ENCODE results near the gene FOXC1.

The FOXC1 gene

DNA sequence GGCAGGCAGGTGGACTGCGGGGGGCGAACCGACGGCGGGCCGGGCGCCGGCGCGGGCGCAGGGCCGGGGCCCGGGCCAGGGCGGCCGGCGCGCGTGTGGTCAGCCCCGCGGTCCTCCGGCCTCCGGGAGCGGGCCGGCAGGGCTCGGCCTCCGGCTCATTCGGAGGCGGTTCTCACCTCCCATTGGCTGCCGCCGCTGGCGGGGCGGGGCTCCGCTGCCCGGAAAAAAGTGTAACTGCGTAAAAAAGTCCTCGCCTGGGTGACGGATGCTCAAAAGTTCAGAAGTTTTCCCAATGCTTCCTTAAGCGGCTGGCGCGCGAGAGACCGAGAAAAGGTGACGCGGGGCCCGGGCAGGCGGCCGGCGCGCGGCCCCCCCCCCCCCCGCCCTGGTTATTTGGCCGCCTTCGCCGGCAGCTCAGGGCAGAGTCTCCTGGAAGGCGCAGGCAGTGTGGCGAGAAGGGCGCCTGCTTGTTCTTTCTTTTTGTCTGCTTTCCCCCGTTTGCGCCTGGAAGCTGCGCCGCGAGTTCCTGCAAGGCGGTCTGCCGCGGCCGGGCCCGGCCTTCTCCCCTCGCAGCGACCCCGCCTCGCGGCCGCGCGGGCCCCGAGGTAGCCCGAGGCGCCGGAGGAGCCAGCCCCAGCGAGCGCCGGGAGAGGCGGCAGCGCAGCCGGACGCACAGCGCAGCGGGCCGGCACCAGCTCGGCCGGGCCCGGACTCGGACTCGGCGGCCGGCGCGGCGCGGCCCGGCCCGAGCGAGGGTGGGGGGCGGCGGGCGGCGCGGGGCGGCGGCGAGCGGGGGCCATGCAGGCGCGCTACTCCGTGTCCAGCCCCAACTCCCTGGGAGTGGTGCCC is at the start of gene FOXC1:
Gene FOXC1 (plus strand): TSS at position 268 of the 849 bp plus-strand sequence. CDS start 531 bp downstream, at position 799.
- DNase-seq: peak; percentile 92

DNA sequence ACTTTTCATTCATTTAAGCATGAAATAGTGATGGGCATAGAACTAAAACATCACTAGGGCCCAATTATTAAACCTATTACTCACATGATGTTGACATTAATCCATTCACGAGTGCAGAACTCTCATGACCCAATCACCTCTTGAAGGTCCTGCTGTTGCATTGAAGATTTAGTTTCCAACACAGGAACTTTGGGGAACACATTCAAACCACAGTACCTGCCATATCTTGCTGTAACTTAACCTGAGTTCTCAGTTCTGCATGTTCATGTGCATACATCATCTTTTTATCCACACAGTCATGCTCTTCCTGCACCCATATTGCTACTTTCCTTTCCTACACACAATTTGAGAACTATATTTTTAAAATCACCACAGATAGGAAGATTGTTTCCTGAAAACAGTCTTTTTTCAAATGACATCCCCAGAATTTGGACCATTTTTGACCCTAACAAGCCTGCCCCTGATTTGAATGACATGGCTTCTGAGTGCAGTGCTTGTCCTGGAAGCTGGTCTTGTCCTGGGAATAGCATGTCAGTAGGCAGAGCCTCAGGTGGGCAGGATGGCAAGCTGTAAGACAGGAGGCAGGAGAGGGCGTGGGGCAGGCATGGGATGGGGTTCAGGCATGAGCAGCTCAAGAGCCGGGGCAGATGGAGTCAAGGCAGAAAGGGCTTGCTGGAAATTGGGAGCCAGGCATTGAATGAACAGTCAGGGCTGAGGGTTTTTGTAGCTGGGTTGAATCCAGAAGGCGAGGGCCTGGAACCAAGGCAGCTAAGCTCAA is 49.2 kb upstream of the FOXC1 start:
- no peak for DNase-seq

- no peak for DNase-seq
Observed at GRCh38 chr6:1561355-1561754, 48.4 kb upstream of the FOXC1 start.

DNA sequence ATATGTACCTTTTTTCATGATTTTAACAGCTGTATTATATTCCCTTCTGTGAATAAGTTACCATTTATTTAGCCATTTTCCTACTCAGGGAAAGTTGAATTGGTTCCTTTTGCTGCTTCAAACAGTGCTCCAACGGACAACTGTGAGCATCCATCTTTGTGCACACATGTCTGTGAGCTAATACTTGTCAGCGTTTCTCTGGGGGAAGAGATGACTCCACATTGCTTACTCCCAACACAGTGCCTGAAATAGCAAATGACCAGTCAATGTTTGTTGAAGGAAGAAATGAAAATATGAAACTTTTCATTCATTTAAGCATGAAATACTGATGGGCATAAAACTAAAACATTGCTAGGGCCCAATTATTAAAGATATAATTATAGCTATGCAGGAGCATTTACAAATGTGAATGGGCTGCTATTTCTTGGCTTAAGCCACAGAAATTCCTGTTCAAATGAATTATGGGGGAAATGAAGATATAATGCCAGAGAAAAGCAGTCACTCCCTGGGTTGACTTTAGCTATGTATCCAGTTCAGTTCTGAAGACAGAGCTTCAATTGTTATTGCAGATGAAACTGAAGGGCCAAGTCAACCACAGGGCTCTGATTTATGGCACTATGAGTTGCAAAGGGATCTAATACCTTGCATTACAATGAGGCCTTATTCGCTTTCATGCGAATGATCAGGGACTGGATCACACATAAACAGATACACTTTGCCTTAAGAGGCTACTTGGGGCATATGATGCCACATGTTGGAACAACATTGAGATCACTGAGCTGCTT is 47.4 kb upstream of the FOXC1 start:
- no peak for DNase-seq

DNA sequence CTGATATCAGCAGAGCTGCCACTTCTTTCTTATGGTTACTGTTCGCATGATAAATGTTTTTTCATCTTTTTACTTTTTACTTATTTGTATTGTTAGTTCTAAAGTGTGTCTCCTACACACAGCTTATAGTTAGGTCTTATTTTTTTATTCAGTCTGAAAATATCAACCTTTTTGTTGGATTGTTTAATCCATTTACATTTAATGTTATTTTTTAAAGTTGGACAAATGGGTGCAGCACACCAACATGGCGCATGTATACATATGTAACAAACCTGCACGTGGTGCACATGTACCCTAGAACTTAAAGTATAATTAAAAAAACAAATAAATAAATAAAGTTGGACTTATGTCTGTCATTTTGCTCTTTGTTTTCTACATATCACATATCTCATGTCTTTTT is 40.3 kb upstream of the FOXC1 start:
- DNase-seq: no peak

DNA sequence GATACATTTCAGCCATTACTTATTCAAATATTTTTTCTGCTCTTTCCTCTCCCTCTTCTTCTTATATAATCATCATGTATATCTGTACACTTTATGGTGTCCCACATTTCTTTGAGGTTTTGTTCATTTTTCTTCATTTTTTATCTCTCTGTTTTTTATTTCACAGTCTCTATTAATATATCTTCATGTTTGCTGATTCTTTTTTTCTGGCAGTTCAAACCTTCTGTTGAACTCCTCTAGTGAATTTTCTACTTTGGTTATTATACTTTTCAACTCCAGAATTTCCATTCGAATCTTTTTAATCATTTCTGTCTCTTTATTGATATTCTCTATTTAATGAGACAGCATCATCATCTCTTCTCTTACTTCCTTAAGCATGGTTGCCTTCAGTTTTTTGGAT is 38.9 kb upstream of the FOXC1 start:
- DNase-seq: no peak

GRCh38 chr6:1572892-1573291 is 36.8 kb upstream of the FOXC1 start:
- no peak for DNase-seq

DNA sequence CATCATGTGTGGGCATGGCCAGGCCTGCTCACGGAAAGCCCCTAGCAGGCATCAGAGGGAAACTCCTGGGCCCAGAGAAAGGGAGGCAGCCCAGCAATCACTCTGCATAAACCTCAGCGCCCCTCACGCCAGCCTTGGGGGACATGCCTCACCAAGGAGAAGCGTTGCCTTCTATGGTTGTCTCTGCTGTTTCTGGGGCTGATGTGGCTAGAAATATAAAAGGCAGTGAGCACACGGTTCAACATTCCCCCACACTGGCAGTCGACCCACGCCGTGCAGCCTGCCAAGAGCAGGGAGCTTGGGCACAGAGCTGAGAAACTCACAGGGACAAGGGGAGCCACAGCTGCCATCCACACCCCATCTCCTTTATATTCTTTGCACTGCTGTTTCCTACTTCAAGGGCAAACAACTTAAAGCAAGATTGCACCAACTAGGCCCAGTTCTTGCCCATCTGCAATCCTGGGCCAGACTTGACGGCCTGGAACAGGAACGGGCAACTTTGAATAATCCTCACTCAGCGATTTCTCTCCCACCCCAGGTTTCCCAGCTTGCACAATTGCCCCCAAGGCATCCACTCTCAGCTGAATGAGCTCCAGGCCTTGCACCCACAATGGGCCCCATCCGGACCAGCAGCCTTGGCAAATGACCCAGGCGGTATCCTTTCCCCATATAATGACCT is 35.5 kb upstream of the FOXC1 start:
- DNase-seq: peak; percentile 41

- DNase-seq: no peak
Observed at GRCh38 chr6:1574890-1575209, 34.9 kb upstream of the FOXC1 start.

DNA sequence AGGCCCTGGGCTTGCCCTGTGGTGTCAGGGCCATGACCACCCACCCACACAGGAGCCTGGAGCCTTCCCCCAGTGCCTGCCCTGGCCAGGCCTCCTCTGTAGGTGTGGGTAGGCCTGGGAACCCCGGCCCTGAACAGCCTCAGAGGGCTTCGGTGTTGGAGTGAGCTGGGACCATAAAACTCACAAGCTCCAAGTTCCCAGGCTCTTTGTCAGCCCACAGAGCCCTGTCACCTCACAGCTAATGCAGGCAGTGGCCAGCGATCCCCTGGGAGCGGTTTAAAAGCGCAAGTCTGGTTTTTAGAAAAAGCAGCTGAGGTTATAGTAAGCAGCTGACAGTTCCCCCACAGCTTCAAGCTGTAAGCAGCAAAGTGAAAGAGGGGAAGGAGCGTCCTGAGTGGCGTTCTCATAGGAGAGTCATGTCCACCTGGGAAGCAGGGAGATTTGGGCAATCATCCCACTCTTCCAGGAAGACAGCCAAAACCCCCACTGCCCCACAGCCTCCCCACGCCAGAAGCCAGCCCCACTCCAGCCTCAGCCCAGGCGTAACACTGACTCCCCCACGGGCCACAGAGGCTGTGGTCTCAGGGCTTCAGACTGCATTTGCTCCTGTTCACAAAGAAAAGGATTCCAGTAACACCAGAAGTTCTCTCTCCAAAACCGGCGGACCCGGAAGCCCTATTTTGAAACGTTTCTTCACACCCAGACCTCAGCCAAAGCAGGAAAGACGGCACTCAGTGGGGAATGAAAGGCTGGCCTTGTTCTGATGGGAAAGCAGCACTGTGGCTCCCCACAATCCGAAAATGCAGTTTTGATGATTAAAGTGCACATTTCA is 34.3 kb upstream of the FOXC1 start:
- peak; percentile 73 for DNase-seq

GRCh38 chr6:1576166-1576565 is 33.5 kb upstream of the FOXC1 start:
- DNase-seq: peak; percentile 40

DNA sequence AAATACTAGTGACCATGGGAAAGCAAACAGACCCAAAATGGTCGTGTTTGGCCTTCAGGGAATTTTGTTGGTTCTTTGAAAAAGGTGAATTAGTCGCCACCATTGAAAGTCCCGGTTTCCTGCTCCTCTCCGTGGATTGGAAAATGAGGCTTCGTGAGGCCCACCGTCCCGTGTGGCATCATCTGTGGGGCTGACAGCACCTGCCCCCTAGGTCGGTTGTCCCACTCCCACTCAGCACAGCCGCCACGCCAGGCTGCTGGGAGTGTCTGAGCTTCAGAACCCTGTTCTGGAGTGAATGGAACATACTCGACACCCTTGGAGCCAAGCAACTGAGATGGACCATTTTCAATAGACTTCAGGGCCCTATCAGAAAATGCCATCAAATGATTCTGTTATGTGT is 33.0 kb upstream of the FOXC1 start:
- no peak for DNase-seq

- DNase-seq: no peak
Observed at GRCh38 chr6:1577146-1577680, 32.5 kb upstream of the FOXC1 start.

DNA sequence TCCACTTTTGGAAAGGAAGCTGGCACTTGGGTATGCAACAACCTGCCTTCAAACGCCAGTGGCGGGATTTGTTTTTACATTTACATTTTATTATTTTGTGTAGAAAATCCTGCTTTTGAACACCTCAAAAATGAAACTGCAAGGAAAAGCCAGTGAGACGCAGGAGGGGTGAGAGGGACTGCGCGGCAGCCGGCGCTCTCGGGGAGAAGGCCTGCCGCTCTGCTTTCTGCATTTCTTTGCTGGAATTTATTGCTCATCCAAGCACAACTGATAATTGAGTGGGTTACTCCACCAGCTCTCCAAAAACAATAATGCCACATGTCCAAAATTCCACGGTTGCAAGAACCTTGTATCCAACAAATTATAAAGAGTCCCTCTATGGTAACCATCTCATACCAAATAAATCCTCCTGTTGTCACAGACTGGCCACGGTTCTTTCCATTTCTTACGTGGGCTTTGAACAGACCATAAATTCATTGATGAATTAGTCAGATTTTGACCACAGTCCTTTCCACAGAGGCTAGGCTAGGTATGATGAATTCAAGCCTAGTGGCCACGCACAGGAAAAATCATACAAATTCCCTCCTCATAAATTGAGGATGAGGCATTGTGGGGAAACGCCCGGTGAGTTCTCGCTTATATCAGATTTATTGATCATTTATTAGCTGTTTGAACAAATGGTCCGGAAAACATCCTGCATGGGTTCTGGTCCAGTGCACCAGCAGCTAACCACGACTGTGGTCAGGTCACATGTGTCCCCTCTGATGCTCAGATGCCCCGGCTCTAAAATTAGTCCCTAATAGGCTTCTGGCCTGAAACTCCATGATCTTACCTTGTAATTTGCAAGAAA is 31.6 kb upstream of the FOXC1 start:
- no peak for DNase-seq

DNA sequence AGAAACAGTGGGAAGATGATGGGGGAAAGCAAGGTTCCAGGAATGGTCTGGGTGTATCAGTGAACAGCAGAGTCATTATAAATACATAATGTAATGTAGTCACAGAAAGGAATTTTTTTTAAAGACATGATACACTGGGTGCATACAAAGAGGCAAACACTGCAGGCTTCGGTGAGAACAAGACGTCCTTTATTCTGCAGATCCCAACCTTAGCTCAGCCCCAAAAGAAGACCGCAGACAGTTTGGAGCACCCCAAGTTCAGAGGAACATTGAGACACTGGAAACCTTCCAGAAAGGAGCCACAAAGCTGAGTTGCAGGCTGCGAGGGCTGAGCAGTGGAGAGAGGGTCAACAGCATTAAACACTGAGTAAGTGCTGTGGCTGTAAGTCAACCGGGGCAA is 30.6 kb upstream of the FOXC1 start:
- no peak for DNase-seq

GRCh38 chr6:1580109-1580508 is 29.6 kb upstream of the FOXC1 start:
- DNase-seq: no peak

GRCh38 chr6:1580585-1580984 is 29.1 kb upstream of the FOXC1 start:
- DNase-seq: peak; percentile 33

DNA sequence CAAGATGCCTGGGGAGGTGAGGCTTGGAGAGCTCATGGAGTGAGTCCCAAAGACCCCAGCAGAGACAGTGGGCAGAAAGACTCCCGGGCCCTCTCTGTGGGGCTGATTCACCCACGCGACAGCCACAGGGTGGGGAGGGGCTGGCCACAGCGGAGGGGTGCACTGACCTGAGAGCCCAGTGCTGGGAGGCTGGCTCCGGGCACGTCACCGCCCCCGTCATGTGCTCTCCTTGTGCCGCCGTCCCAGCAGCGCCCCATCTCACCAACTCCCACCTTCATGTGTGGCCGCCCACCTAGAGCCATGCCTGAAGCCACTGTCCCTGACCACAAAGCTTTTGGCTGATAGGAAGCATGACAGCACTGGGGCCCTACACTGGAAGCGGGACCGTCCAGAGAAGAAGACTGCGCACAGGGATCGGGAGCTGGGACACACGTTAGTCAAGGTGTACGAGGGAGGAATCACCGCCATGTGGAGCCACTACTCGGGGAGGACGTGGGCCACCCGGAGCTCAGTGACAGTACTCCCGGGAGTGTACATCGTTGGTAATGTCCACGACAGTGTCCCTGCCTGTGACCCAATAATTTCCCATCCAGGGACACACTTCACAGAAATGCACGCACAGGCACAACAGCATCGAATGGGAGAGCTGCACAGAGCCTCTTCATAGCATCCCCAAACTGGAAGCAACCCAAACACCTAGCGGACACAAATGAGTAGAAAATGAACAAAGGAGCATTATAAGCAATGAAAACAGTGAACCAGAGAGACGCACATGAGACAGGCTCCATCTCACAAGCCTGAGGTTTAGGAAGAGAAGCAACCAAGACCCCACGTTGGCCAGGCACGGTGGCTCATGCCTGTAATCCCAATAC is 28.4 kb upstream of the FOXC1 start:
- DNase-seq: no peak

- DNase-seq: no peak
Observed at GRCh38 chr6:1584146-1584545, 25.6 kb upstream of the FOXC1 start.

All from right forelimb (tissue), 1 donor.